ENCODE results near the gene CADM1. TPM values are rescaled to one million over a fixed set of nuclear protein-coding genes. Genes with fewer than 3 reads are reported as not detected.

The CADM1 gene
- total RNA-seq, 4 donors from 2014 or later = 89.9 to 351 (median 235) TPM

- Histone ChIP-seq H3K27ac (peak overlapping the region in 1 of 3 donors; percentile 18), H3K9me3 (no peaks in the 10 kb centered on the region), H3K36me3 (no peaks in the 10 kb centered on the region), H3K4me1 (peaks cover 36 to 44% of the 10 kb centered on the region in 2 donors), H3K27me3 (no peaks in the 10 kb centered on the region), H3K4me3 (replicated peaks in 1 of 3) (no peak overlapping the region)
- peak in 1 of 2 donors; percentile 3 for DNase-seq
- intact Hi-C loops (cut with DNase I) = no loop called here
- WGBS, 2 donors = 48 to 54% methylated on average over 4 of the region's 4 CpGs
- TF ChIP-seq POLR2A (IDR thresholded peaks at IDR 0.05) (no peak), CTCF (IDR thresholded peaks at IDR 0.05) (no peak)
Observed at GRCh38 chr11:115409691-115410220, 94.5 kb downstream of the CADM1 start.

GRCh38 chr11:115409116-115409670 is 95.0 kb downstream of the CADM1 start:
- WGBS, 2 donors = 55 to 61% methylated on average over 4 of the region's 4 CpGs
- intact Hi-C loops (cut with DNase I) = no loop called here

GRCh38 chr11:115408036-115408921 is 95.9 kb downstream of the CADM1 start:
- Histone ChIP-seq H3K36me3 (no peaks in the 10 kb centered on the region), H3K27ac (peak overlapping the region; percentile 18 to 69 (median 66)), H3K9me3 (no peaks in the 10 kb centered on the region), H3K4me3 (replicated peaks in 1 of 3) (no peak overlapping the region), H3K4me1 (peaks cover 36 to 39% of the 10 kb centered on the region in 2 donors), H3K27me3 (no peaks in the 10 kb centered on the region)
- 10 to 41% methylated on average over 3 of the region's 3 CpGs for WGBS, 2 donors
- DNase-seq = peak in 1 of 2 donors; percentile 40
- TF ChIP-seq CTCF (IDR thresholded peaks at IDR 0.05) = no peak
- no peak for TF ChIP-seq POLR2A (IDR thresholded peaks at IDR 0.05)
- intact Hi-C loops (cut with DNase I) = no loop called here

More at GRCh38 chr11:115409116-115409670, 95.0 kb downstream of the CADM1 start:
- Histone ChIP-seq H3K27me3 (no peaks in the 10 kb centered on the region), H3K4me3 (replicated peaks in 1 of 3) (no peak overlapping the region), H3K36me3 (no peaks in the 10 kb centered on the region), H3K27ac (peak overlapping the region; percentile 18 to 69 (median 66)), H3K4me1 (peaks cover 36 to 44% of the 10 kb centered on the region in 2 donors), H3K9me3 (no peaks in the 10 kb centered on the region)
- TF ChIP-seq CTCF (IDR thresholded peaks at IDR 0.05) (no peak), POLR2A (IDR thresholded peaks at IDR 0.05) (no peak)
- no peak for DNase-seq

GRCh38 chr11:115407496-115407895 is 96.7 kb downstream of the CADM1 start:
- intact Hi-C loops (cut with DNase I) = no loop called here
- Histone ChIP-seq H3K9me3 (no peaks in the 10 kb centered on the region), H3K36me3 (no peaks in the 10 kb centered on the region), H3K27ac (peak overlapping the region; percentile 18 to 69 (median 66)), H3K4me3 (replicated peaks in 1 of 3) (no peak overlapping the region), H3K4me1 (peaks cover 36 to 39% of the 10 kb centered on the region in 2 donors), H3K27me3 (no peaks in the 10 kb centered on the region)
- WGBS, 2 donors = 76 to 82% methylated on average over 5 of the region's 5 CpGs
- no peak for DNase-seq
- TF ChIP-seq POLR2A (IDR thresholded peaks at IDR 0.05) (no peak), CTCF (IDR thresholded peaks at IDR 0.05) (no peak)
